ENCODE measurements around the gene FXYD3.

FXYD3 gene

DNA sequence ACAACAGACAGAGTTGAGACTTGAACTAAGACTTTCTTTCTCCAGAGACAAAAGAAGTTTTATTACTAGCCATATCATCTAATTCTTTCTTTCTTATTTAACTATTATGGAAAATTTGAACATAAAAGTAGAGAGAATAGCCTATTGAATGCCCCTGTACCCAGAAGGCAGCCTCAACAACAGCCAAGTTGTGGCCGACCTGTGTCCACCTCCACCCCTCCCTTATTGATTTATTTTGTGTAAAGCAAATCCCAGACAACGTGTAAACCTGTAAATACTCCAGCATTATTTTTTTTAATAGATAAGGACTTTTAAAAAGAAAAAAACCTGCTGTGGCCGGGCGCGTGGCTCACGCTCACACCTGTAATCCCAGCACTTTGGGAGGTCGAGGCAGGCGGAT is 26.1 kb upstream of the FXYD3 start:
- Histone ChIP-seq H3K27me3 (ENCODE audit: insufficient read depth, poor library complexity, severe bottlenecking) (no peaks in the 10 kb centered on the region), H3K27ac (replicated peaks) (no peak overlapping the region)

DNA sequence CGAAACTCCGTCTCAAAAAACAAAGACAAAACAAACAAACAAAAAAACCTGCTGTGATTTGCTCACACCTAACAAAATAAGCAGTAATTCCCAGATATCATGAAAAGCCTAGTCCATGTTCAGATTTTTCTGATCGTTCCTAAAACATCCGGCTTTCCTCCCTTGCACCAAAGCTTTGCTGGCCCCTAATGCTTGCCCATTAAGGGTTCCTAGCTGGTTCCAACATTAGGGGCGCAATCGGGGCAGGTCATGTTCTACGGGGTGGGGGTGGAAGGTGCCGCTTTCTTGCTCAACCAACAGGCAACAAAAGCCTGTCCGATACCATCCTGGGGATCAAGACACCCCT is 25.5 kb upstream of the FXYD3 start:
- TF ChIP-seq CTCF (IDR thresholded peaks at IDR 0.05; ENCODE audit: insufficient read depth, low read length) (no peak), GABPA (IDR thresholded peaks at IDR 0.05; ENCODE audit: low read depth) (no peak), SPI1 (IDR thresholded peaks at IDR 0.05; ENCODE audit: borderline replicate concordance, low read depth) (no peak), POLR2AphosphoS5 (IDR thresholded peaks at IDR 0.05; ENCODE audit: low read depth) (no peak)
- TF ChIP-seq, protein P1, sequence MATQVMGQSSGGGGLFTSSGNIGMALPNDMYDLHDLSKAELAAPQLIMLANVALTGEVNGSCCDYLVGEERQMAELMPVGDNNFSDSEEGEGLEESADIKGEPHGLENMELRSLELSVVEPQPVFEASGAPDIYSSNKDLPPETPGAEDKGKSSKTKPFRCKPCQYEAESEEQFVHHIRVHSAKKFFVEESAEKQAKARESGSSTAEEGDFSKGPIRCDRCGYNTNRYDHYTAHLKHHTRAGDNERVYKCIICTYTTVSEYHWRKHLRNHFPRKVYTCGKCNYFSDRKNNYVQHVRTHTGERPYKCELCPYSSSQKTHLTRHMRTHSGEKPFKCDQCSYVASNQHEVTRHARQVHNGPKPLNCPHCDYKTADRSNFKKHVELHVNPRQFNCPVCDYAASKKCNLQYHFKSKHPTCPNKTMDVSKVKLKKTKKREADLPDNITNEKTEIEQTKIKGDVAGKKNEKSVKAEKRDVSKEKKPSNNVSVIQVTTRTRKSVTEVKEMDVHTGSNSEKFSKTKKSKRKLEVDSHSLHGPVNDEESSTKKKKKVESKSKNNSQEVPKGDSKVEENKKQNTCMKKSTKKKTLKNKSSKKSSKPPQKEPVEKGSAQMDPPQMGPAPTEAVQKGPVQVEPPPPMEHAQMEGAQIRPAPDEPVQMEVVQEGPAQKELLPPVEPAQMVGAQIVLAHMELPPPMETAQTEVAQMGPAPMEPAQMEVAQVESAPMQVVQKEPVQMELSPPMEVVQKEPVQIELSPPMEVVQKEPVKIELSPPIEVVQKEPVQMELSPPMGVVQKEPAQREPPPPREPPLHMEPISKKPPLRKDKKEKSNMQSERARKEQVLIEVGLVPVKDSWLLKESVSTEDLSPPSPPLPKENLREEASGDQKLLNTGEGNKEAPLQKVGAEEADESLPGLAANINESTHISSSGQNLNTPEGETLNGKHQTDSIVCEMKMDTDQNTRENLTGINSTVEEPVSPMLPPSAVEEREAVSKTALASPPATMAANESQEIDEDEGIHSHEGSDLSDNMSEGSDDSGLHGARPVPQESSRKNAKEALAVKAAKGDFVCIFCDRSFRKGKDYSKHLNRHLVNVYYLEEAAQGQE (IDR thresholded peaks at IDR 0.05; ENCODE audit: insufficient replicate concordance, low read depth), result no peak
- H3K27me3 ChIP-seq (ENCODE audit: insufficient read depth, poor library complexity, severe bottlenecking), result no peaks in the 10 kb centered on the region
- H3K4me3 ChIP-seq (replicated peaks; ENCODE audit: insufficient read depth, low read length), result no peak overlapping the region
- no peak for DNase-seq (ENCODE audit: low read depth in 1 of 2, low spot score in 1 of 2)
- no peak overlapping the region for H3K27ac ChIP-seq (replicated peaks)

More for the DNA sequence above, 26.1 kb upstream of the FXYD3 start:
- H3K4me3 ChIP-seq (replicated peaks; ENCODE audit: insufficient read depth, low read length), result no peak overlapping the region
- no peak for DNase-seq (ENCODE audit: low read depth in 1 of 2, low spot score in 1 of 2)
- TF ChIP-seq SPI1 (IDR thresholded peaks at IDR 0.05; ENCODE audit: borderline replicate concordance, low read depth) (no peak), GABPA (IDR thresholded peaks at IDR 0.05; ENCODE audit: low read depth) (no peak), CTCF (IDR thresholded peaks at IDR 0.05; ENCODE audit: insufficient read depth, low read length) (no peak), POLR2AphosphoS5 (IDR thresholded peaks at IDR 0.05; ENCODE audit: low read depth) (no peak)
- TF ChIP-seq, protein P1 (IDR thresholded peaks at IDR 0.05; ENCODE audit: insufficient replicate concordance, low read depth), result no peak

- H3K27ac ChIP-seq (replicated peaks), result no peak overlapping the region
- peak in 1 of 2 experiments; percentile 35 for DNase-seq (ENCODE audit: low read depth in 1 of 2, low spot score in 1 of 2)
- no peaks in the 10 kb centered on the region for H3K27me3 ChIP-seq (ENCODE audit: insufficient read depth, poor library complexity, severe bottlenecking)
- no peak overlapping the region for H3K4me3 ChIP-seq (replicated peaks; ENCODE audit: insufficient read depth, low read length)
- peak; percentile 17 for TF ChIP-seq CTCF (IDR thresholded peaks at IDR 0.05; ENCODE audit: insufficient read depth, low read length)
- no peak for TF ChIP-seq POLR2AphosphoS5 (IDR thresholded peaks at IDR 0.05; ENCODE audit: low read depth)
Observed at GRCh38 chr19:35090506-35091214, 25.0 kb upstream of the FXYD3 start.

- no peaks in the 10 kb centered on the region for H3K27me3 ChIP-seq (ENCODE audit: insufficient read depth, poor library complexity, severe bottlenecking)
- H3K4me3 ChIP-seq (replicated peaks; ENCODE audit: insufficient read depth, low read length), result no peak overlapping the region
- no peak for DNase-seq (ENCODE audit: low read depth in 1 of 2, low spot score in 1 of 2)
- TF ChIP-seq, protein P1 (IDR thresholded peaks at IDR 0.05; ENCODE audit: insufficient replicate concordance, low read depth), result no peak
- no peak for TF ChIP-seq POLR2AphosphoS5 (IDR thresholded peaks at IDR 0.05; ENCODE audit: low read depth)
- no peak for TF ChIP-seq CTCF (IDR thresholded peaks at IDR 0.05; ENCODE audit: insufficient read depth, low read length)
- no peak for TF ChIP-seq GABPA (IDR thresholded peaks at IDR 0.05; ENCODE audit: low read depth)
- TF ChIP-seq SPI1 (IDR thresholded peaks at IDR 0.05; ENCODE audit: borderline replicate concordance, low read depth), result no peak
- H3K27ac ChIP-seq (replicated peaks), result no peak overlapping the region
Observed at GRCh38 chr19:35093430-35093829, 22.2 kb upstream of the FXYD3 start.

All from HL-60 (cell line).